GM18870 (cell line): Measurements from ENCODE around the gene PAH.
"Not testable (repeated sequence)": the region's sequence is repeated elsewhere in the genome, so short reads cannot be mapped to it uniquely, and the experiment has no call there.

ENCODE experiments used
- ATAC-seq: cut with Tn5 transposase; IDR thresholded peaks from one replicate; pipeline ENCODE4 v1.9.1; 2021; ENCODE audit warnings: moderate library complexity; ENCODE audit not compliant: unreplicated experiment

Gene PAH

DNA sequence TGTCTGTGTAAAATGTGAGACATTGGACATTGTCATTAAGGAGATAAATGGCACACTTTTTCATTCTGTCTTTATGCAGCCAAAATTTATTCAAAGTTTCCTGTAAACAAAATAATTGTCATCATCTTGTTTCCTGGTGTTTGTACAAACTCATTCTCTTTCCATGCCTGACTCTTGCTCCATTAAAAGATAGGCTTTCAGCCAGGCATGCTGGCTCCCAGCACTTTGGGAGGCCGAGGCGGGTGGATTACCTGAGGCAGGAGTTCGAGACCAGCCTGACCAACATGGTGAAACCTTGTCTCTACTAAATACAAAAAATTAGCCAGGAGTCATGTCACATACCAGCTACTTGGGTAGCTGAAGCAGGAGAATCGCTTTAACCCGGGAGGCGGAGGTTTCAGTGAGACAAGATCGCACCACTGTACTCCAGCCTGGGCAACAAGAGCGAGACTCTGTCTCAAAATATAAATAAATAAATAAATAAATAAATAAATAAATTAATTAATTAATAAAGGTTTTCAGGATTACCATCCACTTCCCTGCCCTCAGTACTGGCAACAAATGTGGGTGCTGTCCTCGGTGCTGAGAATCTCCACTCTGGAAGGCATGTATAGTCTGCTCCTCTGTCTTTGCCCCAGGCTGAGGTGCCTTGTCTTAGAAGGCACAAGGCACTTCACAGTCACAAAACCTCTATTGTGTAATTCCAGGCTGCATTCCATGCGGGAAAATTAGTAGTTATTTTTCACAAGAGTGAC lies 83.2 kb downstream of the PAH start:
- no peak for ATAC-seq

DNA sequence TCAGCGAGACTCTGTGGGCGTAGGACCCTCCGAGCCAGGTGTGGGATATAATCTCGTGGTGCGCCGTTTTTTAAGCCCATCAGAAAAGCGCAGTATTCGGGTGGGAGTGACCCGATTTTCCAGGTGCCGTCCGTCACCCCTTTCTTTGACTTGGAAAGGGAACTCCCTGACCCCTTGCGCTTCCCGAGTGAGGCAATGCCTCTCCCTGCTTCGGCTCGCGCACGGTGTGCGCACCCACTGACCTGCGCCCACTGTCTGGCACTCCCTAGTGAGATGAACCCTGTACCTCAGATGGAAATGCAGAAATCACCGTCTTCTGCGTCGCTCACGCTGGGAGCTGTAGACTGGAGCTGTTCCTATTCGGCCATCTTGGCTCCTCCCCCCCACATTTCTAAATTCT lies 84.2 kb downstream of the PAH start:
- ATAC-seq = not testable (repeated sequence)

DNA sequence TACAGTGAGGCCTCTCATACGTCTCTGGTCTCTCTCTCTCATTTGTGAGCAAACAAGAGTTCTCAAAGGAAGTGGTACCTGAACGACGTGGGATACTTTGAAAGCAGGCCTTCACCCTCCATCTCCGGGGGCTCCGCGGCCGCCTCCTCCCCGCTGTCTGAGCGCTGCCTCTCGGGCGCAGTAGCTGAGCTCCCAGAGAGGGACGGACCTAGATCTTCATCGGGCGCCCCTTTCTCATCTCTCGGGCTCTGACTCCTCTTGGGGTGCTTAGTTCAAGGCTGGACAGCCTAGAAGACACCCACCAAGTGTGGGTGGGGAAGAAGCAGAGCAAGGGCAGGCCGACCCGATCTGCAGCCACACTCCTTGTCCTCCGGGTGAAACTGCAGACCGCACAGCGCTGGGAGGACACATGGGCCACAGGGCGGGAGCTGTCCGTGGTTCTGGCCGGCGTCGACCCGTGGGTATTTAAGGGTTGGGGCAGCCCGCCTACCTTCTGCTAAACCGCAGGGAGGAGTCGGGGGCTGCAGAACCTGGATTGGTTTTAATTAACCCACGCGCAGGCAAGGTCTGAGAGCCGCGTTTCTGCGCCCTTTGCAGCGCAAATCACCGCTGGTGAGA lies 92.7 kb downstream of the PAH start:
- ATAC-seq = no peak

DNA sequence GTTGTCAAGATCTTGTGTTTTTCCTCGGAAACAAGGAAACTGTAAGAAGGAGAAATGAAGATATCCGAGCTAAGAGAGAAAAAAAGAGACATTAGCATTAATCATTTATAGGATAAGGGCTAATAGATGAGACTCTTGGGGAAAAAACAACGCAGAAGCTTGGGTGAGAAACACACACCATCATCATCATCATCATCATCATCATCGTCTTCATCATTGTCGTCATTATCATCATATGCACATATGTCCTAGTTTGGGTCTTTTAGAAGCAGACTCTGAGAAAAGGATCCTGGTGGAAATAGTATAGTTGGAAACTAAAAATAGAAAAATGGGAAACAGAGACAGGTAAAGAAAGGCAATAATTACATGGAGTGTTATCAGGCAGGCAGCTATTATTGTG lies 95.9 kb downstream of the PAH start:
- ATAC-seq = no peak

DNA sequence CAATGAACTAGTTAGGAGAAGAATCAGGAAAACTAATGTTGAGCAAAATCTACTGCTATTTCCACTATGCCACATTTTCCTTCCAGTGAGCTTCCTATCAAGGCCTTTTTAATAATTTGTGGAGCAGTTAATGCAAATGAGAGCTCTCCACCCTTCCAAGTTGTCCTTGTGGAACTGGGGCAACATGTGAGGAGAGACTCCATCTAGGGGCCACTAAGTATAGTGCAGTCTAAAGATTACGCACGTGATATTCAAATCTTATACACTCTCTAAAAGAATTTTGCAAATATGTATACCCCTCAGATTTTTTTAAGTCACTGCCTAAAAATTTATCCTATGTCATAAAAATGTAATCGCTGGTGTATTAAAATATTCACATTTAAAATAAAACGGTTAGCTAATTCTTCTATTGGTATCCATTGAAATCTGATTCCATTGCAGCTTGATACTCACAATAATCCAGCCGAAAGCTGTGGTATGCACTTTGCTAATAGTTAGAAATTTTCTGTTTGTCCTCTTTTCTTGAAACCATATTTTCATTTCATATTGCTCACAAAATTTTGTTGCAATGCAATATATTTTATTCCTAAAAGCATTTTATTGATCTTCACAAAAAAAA lies 100.1 kb downstream of the PAH start:
- no peak for ATAC-seq

DNA sequence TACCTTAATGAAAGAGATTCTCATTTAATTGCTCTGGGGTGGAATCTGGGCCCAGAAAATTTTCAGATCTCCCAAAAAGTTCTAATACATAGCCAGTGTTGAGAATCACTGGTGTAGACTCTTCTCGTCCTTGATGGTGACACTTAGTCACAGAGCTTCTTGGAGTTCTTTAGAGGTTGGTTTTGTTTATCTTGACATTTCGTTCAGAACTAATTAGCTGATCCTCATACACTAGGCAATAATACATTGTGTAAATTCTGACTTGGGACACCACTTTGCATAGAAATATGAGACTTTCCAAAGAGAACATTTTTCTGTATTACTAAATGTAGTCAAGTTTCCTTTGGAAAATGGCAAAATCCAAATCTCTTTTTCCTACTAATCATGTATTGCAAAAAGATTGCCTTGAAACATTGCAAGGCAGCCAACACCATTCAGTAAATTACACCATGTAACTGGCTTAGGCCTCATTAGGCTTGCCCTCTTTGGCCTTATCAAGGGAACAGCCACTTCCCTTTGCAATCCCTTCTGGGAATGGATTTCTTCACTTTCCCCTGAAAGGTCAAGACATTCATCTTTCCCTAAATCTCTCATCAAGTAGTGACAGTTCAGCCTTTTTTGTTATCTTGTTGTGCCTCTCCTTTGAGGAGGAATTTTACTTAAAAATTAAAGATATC lies 102.2 kb downstream of the PAH start:
- ATAC-seq = no peak

DNA sequence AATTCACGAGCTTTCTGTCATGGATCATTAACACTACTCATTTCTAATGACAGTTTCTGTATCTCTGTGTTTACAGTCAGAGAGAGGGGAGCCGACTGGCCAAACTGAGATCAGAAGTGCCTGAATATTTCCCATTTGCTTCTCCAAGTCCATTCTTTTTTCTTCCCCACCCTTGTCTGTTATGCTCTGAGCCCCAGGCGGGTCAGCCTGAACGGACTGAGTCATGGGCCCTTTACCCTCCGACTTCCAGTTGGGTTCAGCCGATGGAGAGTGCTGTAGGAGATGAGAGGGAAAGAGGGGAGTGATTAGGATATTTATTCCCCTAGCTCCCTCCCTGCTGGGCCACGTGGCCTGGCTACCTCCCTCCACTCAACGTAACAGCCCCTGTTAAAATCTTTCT lies 104.7 kb downstream of the PAH start:
- ATAC-seq = no peak

DNA sequence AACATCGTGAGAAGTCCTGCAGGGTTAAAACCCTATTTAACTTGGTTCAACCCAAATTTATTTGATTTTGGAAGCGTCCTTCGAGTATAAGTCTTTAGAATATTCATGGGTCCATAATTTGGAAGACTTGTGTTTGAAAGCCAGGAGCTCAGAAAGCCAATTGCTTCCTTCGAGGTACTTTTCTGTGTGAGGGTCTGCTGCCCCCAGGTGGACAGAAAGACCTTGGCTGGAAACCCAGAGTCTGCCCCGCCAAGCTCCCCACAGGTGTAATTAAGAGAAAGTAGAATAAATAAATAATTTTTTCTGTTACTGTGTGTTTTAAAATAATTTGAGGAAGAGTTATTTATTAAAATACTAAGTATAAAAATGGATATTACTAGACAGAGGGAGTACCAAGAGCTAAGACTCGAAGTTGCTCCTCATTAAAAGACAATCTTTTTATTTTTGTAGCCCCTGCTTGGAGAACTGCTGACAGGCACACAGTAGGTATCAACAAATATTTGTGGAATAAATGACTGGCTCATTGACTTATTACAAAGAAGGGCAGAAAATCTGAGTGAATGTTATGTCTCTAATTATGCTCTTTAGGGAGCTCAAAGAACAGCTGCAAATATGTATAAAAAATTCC lies 105.8 kb downstream of the PAH start:
- no peak for ATAC-seq

DNA sequence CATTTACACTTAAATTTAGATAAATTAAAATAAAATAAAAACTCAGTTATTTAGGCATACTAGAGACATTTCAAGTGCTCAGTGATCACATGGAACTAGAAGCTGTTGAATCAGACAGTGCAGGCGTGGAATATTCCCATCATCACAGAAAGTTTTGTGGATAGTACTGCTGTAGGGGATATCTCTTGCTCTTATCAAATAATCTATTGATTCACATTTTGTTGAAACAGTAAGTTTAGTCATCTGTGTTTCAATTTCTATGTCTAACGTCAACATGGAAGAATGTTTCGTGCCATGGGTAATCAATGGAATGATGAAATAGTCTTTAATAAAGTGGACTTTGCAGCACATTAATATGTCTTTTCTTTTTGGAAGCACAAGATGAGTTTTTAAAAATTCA lies 108.6 kb downstream of the PAH start:
- no peak for ATAC-seq

DNA sequence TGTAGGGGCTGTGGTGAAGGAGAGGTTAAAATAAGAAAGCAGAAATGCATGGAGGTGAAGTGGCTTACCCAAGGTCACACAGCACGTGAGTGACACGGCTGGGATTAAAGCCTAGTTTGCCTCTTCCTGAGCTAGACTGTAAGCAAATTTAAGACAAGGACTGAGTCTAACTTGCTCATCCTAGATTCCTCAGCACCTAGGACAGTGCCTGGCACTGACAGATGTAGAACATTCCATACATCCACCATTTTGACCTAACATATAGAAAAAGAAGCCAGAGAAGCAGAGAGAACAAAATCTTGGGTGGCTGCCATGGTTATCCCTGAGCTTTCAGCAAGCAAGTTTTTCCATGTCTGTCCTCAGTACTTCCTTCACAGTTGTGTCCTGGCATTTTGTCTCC lies 110.5 kb downstream of the PAH start:
- ATAC-seq = no peak

DNA sequence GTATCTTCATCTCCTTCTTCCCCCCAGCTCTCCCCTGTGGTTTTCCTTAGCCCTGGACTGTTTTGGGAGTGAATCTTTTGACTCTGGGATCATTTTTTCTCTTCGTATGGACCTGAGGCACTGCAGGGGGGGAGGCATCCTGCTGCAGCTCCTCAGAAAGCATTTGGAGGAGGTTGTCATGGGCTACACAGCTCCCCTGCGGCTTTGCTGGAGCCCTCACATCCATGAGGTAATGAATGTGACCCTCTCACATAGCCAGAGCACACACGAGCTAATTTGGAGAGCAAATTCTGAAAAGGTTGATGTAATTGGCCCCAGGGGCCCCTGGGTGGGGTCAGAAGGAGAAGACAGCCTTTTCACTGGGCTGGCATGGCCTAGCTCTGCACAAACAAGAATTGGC lies 110.9 kb downstream of the PAH start:
- no peak for ATAC-seq

DNA sequence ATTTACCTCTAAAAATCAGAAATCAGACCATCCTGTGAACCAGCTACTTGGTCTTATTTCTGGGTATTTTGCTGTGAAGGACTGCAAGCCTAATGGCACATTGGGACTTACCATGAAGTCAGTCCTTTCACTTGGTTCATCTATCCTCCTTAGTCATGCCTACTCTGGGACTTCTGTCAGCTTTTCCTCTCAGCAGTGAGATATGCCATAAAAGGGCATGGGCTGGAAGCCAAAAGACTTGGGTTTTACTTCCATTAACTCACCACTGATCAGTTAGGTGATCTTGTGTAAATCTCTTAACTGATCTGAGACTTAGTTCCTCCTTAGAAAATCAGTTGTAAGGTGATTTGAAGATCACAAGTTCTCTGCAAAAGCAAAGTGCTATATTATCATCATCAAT lies 116.5 kb downstream of the PAH start:
- no peak for ATAC-seq

DNA sequence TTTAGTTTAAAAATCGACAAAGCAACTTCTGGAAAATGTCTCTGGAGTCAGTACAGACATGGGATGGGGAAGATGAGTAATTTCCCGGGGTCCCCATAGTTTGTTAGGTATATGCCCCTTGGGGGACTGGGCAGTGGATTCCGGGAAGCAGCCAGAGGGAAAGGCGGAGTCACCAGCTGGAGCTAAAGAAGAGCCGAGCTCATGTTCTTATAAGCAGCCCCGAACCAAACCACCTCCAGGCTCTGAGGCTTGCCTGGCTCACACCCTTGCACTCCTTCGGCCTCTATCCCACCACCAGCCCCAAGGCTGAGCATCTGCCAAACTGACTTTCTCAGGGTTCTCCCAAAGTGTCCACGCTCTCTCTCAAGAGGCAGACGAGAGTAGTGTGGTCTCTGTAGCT lies 117.8 kb downstream of the PAH start:
- no peak for ATAC-seq

DNA sequence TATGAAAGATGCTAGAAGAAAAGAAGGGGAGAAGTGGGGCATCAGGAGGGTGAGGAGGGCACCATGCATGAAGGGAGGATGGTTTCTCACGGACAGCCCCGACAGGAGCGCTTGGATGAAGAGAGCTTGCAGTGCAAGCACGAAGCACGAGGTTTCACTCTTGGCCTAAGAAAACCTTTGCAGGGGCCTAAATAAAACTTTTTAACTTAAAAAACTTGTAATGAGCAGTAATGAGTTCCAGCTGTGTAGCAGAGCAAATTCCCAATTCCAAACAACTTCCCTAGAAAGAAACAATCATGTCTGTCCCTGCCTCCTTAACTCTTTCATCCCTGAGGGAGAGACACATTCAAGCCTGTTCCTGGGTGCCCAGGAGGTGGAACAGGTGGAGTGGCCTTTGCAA lies 119.5 kb downstream of the PAH start:
- ATAC-seq = no peak

DNA sequence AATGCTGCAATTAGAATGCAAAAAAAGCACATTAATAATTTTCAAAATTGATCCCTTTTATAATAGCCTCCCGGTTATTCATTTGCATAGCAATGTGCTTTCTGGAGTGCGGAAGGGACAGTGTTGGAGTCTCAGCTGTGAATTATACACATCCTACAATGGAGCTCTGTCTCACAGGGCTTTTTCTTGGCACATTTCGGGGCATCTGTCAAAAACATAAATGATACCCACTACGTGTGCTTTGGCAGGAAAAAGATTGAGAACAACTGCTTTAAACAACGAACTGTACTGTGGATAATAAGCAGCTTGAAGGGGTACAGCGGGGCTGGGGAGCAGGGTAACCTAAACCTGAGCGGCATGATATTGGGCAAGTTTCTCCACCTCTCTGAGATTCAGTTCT lies 123.1 kb downstream of the PAH start:
- ATAC-seq = no peak
